Spleen (tissue), 11 donors: ENCODE results near the gene CFAP43. TPM values are rescaled to one million over a fixed set of nuclear protein-coding genes. Genes with fewer than 3 reads are reported as not detected.

Experiments used
- DNase-seq: peaks from one replicate; pipeline ENCODE4 v3.0.0-alpha.2; 2020
- H3K27ac ChIP-seq, 8 donors: fragments of 200-600 bp; sonication (generic) in 7 of 8; 1 replicate in 4 of 8; 2 replicates in 4 of 8; pipeline versions ENCODE4 v1.5.0 to v1.8.0; 2016 to 2021; ENCODE audit warnings: inconsistent platforms in 4 of 8, mild to moderate bottlenecking in 4 of 8, moderate library complexity in 1 of 8
- H3K27me3 ChIP-seq, 7 donors: fragments of 200-600 bp; sonication (generic) in 6 of 7; replicated peaks in 1 of 7; 1 replicate in 4 of 7; 2 replicates in 3 of 7; pipeline versions ENCODE4 v1.5.0 to v1.8.0; 2016 to 2021; ENCODE audit warnings: inconsistent platforms in 3 of 7, mild to moderate bottlenecking in 1 of 7
- H3K36me3 ChIP-seq, 6 donors: fragments of 200-600 bp; sonication (generic) in 5 of 6; 1 replicate in 4 of 6; 2 replicates in 2 of 6; pipeline versions ENCODE4 v1.5.0 to v1.8.0; 2016 to 2021; ENCODE audit warnings: inconsistent platforms in 2 of 6
- H3K4me1 ChIP-seq, 6 donors: fragments of 200-600 bp; sonication (generic) in 5 of 6; 1 replicate in 3 of 6; 2 replicates in 3 of 6; pipeline versions ENCODE4 v1.5.0 to v1.8.0; 2016 to 2021; ENCODE audit warnings: inconsistent platforms in 3 of 6
- H3K4me3 ChIP-seq, 8 donors: fragments of 200-600 bp; sonication (generic) in 7 of 8; 1 replicate in 4 of 8; 2 replicates in 4 of 8; pipeline versions ENCODE4 v1.5.0 to v1.8.0; 2016 to 2021; ENCODE audit warnings: inconsistent platforms in 4 of 8, mild to moderate bottlenecking in 4 of 8, moderate library complexity in 2 of 8
- H3K9me3 ChIP-seq, 8 donors: fragments of 200-600 bp; sonication (generic) in 7 of 8; 1 replicate in 4 of 8; 2 replicates in 4 of 8; pipeline versions ENCODE4 v1.5.0 to v1.8.0; 2016 to 2021; ENCODE audit warnings: inconsistent platforms in 4 of 8
- CTCF ChIP-seq, 11 experiments: fragments of 200-600 bp in 7 of 11; fragments of 450-650 bp in 4 of 11; sonication (generic) in 4 of 11; IDR thresholded peaks in 8 of 11; conservative IDR thresholded peaks in 3 of 11; 1 replicate in 7 of 11; 2 replicates in 4 of 11; pipeline versions ENCODE4 v1.4.0 to v1.8.0; 2016 to 2021; ENCODE audit warnings: antibody characterized with exemption in 11 of 11, inconsistent platforms in 4 of 11, mild to moderate bottlenecking in 1 of 11
- POLR2A ChIP-seq, 3 donors: fragments of 450-650 bp; IDR thresholded peaks; one replicate each; pipeline ENCODE4 v1.5.1; 2017; ENCODE audit warnings: antibody characterized with exemption in 3 of 3, mild to moderate bottlenecking in 1 of 3
- POLR2AphosphoS5 ChIP-seq, 3 donors: sonication (generic); formaldehyde crosslinking; IDR thresholded peaks; one replicate each; pipeline ENCODE4 v1.5.1; 2017; ENCODE audit warnings: antibody characterized with exemption in 3 of 3
- WGBS, 5 donors: extraction: QIAGEN DNeasy Blood & Tissue Kit in 3 of 5; methylation state at CpG; one replicate each; pipeline versions ENCODE4 v1.1.5 to v1.1.7; 2013 to 2018; 5-methylcytosine and 5-hydroxymethylcytosine counted together
- intact Hi-C: fragments of 100-400 bp; cut with DNase I; formaldehyde crosslinking; loops from one replicate; pipeline ENCODE4 v1.15.0; 2023; ENCODE audit warnings: low total_unique reads
- polyA plus RNA-seq, 3 donors: library from polyadenylated mRNA; stranded (reverse); fragments of 200-250 nt; gene quantifications; one replicate each; pipeline ENCODE4 v1.2.1, GENCODE V29; 2013
- total RNA-seq, 7 donors: library from RNA; depleted of rRNA in 3 of 7; stranded (reverse); fragments of >200 nt in 3 of 7; fragmentation: NEBNext Ultra II Directional in 4 of 7; extraction: Animal tissue kit (Norgen Biotek cat#: 25700) in 4 of 7; gene quantifications; one replicate each; pipeline versions ENCODE4 v1.1.0 to v1.2.1, GENCODE V29; 2016 to 2021
- donor health status: healthy with polysubstance abuse.
- donor health status: DM: no; HTN: no; CAD: no; lungs with moderate emphysema.
- donor health status: DM: no; HTN: no; CAD: no.
- donor health status: Bipolar disorder and iron deficiency.
- donor health status: healthy.
- donor health status: DM: no; HTN: no; CAD: no.
- donor health status: DM: yes; HTN: yes; CAD: no.

Gene CFAP43
- total and polyA plus RNA-seq, 10 donors = 0.13 to 1.1 (median 0.25) TPM; not detected in 1

GRCh38 chr10:104277785-104278184, 45.6 kb upstream of the CFAP43 start:
- 70 to 93% (median 74%) methylated on average over 2 of the region's 2 CpGs for WGBS, 5 donors
- intact Hi-C loops = no loop called here
- no peak for DNase-seq
- Histone ChIP-seq H3K36me3 (no peaks in the 10 kb centered on the region), H3K27ac (no peak overlapping the region), H3K4me3 (no peak overlapping the region), H3K9me3 (no peaks in the 10 kb centered on the region), H3K4me1 (peaks cover 0 to 11% (median 8%) of the 10 kb centered on the region in 6 donors), H3K27me3 (peaks cover 0 to 22% (median 8%) of the 10 kb centered on the region in 7 donors)
- TF ChIP-seq CTCF (IDR thresholded peaks at IDR 0.05 in 8 of 11, conservative IDR thresholded peaks at IDR 0.05 in 3 of 11) = no peak
- no peak for TF ChIP-seq POLR2A (IDR thresholded peaks at IDR 0.05)

GRCh38 chr10:104276192-104276591, 44.0 kb upstream of the CFAP43 start:
- no peak for DNase-seq
- Histone ChIP-seq H3K4me3 (no peak overlapping the region), H3K27me3 (peaks cover 0 to 22% (median 8%) of the 10 kb centered on the region in 7 donors), H3K9me3 (no peaks in the 10 kb centered on the region), H3K27ac (no peak overlapping the region), H3K4me1 (peaks cover 0 to 11% (median 8%) of the 10 kb centered on the region in 6 donors), H3K36me3 (no peaks in the 10 kb centered on the region)
- no peak for TF ChIP-seq POLR2AphosphoS5 (IDR thresholded peaks at IDR 0.05)
- TF ChIP-seq POLR2A (IDR thresholded peaks at IDR 0.05) = no peak
- no peak for TF ChIP-seq CTCF (IDR thresholded peaks at IDR 0.05 in 8 of 11, conservative IDR thresholded peaks at IDR 0.05 in 3 of 11)
- intact Hi-C loops = no loop called here
- WGBS, 5 donors = 72 to 88% (median 78%) methylated on average over 1 of the region's 1 CpG

GRCh38 chr10:104274762-104275721, 42.9 kb upstream of the CFAP43 start:
- peak; percentile 87 for DNase-seq
- peaks cover 0 to 22% (median 8%) of the 10 kb centered on the region in 7 donors for H3K27me3 ChIP-seq
- peaks cover 0 to 11% (median 8%) of the 10 kb centered on the region in 6 donors for H3K4me1 ChIP-seq
- intact Hi-C loops = no loop called here
- H3K36me3 ChIP-seq = no peaks in the 10 kb centered on the region
- WGBS, 5 donors = 26 to 36% (median 27%) methylated on average over 40 to 42 of the region's 42 CpGs
- H3K27ac ChIP-seq = no peak overlapping the region
- no peaks in the 10 kb centered on the region for H3K9me3 ChIP-seq
- peak overlapping the region in 5 of 8 donors; percentile 2 to 51 (median 10) for H3K4me3 ChIP-seq
- peak; percentile 32 to 86 (median 70) for TF ChIP-seq CTCF (IDR thresholded peaks at IDR 0.05 in 8 of 11, conservative IDR thresholded peaks at IDR 0.05 in 3 of 11)
- no peak for TF ChIP-seq POLR2A (IDR thresholded peaks at IDR 0.05)
- TF ChIP-seq POLR2AphosphoS5 (IDR thresholded peaks at IDR 0.05) = peak in 2 of 3 donors; percentile 44 to 60
